ENCODE measurements around the gene SRXN1.
"Not testable (repeated sequence)": the region's sequence is repeated elsewhere in the genome, so short reads cannot be mapped to it uniquely, and the experiment has no call there.

SRXN1 gene

GRCh38 chr20:653110-653589, at the start of gene SRXN1:
Gene SRXN1, minus strand, starts transcription at chr20:653200. Its CDS starts 15 bp downstream, at chr20:653185.
- DNase-seq = peak; percentile 12

DNA sequence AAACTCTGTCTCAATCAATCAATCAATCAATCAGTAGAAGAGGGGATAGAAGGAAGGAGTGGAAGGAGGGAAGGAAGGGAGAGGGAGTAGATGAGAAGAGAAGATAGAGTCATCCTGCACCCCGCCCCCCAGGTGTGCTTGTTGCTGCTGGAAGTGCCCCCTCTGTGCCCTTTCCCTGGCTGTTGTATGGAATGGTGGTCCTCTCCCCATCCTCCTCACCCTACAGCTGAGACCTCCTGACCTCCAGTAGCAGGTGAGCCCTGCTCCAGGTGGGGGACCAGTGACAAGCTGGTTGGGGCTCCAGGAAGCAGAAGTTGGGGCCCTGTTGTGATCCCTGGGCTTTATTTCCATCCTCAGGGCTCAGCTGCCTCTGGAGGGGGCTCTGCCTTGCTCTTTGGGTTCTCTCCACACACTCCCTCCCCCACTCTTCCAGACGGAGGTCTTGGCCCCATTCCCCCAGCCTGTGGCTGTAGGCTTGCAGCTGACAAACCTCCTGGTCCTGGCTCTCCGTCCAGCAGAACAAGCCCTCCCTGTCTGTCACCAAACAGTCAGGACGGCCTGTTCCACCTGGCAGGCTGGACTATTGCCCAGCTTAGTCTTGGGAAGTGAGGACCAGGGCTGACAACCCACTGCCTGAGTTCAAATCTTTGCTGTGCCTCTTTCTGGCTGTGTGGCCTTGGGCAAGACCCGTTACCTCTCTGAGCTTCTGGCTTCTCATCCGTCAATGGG, 48.6 kb upstream of the SRXN1 start:
- DNase-seq = no peak

GRCh38 chr20:699811-700338, 46.9 kb upstream of the SRXN1 start:
- no peak for DNase-seq

DNA sequence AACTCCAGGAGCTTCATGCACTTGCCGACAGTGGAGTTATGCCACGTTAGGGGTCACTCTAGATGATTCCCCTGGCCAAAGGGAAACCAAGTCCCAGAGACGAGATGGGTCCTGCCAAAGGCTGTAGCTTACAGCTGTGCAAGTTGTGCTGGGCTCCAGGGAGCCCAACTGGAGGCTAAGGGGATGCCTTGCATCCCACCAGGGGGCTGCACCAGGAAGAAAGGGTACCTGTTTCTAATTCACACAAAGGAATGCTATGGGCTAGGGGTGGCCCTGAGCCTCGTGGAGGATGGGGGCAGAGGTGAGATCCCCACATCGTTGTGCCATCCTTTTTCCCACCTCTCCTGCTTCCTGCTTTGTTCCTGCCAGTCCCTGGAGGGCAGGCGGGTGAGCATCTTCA, 46.3 kb upstream of the SRXN1 start:
- DNase-seq = no peak

- no peak for DNase-seq
These were observed 45.3 kb upstream of the SRXN1 start for GRCh38 chr20:698276-698675.

DNA sequence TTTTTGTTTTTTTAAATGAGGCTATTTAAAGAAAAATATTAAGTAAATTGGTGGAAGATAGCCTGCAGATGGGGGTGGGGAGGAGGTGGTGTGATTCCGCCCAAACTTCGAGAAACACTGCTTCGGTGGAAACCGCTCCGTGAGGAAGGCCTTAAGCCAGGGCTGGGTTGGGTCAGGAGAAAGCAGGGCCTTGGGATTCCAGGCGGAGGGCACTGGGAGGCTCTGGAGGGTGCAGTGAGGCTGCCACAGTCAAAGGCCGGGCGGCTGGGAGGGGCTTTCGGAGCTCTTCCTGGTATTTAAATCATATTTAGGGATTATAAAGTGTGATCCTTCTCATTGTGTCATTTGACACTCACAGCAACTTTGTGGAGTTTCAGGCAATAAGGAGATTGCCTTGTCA, 44.8 kb upstream of the SRXN1 start:
- DNase-seq = no peak

- DNase-seq = no peak
These were observed 42.3 kb upstream of the SRXN1 start for GRCh38 chr20:695165-695866.

DNA sequence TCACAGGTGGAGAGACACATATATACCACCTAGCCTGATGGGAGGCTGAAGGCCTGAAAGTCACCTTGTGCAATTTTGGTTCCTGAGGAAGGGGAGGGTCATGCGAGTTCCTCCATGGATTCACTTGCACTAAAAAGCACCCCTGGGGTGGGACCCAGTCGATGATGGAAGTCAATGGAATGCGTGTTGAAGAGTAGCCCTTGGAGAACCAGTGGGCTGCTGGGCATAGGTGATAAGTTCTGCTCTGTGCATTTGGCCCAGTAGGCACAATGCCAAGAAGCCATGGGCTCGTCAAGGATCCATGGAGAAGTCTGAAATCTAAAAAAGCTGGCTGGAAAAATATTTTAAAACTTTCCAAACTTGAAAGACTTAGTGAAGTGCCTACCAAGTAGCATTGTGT, 41.5 kb upstream of the SRXN1 start:
- no peak for DNase-seq

DNA sequence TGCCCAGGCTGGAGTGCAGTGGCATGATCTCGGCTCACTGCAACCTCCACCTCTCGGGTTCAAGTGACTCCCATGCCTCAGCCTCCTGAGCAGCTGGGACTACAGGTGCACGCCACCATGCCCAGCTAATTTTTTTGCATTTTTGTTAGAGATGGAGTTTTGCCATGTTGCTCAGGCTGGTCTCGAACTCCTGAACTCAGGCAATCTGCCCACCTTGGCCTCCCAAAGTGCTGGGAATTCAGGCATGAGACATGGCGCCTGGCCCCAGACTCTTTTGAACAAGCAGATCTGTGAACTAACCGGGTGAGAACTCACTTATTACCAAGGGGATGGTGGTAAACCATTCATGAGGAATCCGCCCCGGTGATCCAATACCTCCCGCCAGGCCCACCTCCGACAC, 40.8 kb upstream of the SRXN1 start:
- DNase-seq = not testable (repeated sequence)

GRCh38 chr20:692044-692443, 39.0 kb upstream of the SRXN1 start:
- DNase-seq = no peak

GRCh38 chr20:689947-690346, 36.9 kb upstream of the SRXN1 start:
- DNase-seq = no peak

DNA sequence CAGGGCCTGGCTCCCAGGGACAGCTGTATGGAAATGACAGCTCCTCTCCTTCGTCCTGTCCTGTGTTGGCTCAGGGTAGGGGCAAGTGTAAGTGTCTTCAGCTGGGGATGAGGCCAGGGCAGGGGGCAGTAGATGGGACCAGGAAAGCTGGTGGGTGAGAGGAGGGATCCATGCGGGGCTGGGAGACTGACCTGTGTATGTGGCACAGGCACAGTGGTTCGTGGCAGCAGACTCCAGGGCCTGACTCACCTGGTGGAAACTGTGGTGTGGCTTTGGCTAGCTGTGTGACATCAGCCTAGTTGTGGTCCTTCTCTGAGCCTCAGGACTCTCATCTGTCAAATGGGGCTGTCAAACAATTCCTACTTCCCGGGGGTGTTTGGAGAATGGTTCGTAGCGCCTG, 36.3 kb upstream of the SRXN1 start:
- DNase-seq = no peak

- no peak for DNase-seq
These were observed 35.8 kb upstream of the SRXN1 start for GRCh38 chr20:688809-689212.

DNA sequence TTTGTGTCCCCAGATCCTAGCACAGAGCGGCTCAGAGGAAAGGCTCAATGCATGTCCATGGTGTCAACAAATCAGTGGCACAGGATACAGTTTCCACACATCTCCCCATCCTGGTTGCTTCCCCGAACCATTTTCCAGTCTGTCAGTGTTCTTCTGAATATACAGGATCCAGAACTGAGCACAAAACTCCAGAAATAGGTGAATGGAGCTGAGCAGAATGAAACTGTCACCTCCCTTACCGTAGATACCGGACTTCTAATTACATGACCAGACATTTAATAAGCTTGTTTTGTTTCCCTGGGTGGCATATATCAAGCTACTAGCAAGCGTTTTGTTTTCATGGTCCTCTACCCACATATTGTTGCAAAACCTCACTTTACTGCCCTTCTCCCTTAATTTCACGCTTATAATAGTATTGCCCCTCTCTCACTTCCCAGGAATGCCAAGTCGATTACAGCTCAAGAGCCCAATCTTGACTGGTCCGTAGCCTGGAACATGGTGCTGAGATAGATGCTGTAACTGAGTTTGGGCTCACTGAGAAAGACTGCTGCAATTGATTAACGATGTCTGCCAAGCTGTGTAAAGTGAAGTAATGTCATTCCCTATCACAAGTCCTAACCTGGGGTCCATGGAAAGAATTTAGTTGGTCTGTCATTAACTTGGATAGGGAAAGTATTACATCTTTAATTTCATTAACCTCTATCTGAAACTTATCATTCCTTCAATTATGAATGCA, 34.6 kb upstream of the SRXN1 start:
- DNase-seq = no peak

DNA sequence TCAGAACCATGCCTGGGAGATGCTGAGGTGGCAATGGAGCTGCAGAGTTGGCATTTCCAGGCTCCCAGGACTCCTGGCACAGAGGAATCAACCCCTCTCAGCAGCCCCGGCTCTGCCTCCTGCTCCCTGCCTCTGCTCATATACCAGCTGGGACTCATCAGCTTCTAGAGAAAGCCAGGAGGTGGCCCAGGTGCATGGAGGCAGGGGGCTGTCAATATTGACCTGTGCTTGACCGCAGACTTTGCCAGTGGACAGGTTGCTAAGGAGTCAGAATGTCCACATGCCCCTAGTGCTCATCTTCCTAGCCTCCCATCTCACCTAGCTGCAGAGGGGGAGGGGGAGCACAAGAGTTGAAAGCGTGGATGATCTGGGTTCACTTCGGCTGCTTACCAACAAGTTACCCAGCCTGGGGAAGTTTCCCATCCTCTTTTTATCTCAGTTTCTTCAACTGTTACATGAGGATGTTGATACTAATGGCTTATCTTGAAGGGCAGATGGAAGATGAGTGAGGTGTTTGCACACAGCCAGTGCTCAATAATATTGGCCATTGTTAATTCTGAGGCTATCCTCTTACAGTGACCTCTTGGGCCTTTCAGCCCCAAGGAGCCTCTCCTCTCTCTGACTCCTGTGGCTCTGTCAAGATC, 31.8 kb upstream of the SRXN1 start:
- DNase-seq = no peak

GRCh38 chr20:682123-682522, 29.1 kb upstream of the SRXN1 start:
- DNase-seq = no peak

DNA sequence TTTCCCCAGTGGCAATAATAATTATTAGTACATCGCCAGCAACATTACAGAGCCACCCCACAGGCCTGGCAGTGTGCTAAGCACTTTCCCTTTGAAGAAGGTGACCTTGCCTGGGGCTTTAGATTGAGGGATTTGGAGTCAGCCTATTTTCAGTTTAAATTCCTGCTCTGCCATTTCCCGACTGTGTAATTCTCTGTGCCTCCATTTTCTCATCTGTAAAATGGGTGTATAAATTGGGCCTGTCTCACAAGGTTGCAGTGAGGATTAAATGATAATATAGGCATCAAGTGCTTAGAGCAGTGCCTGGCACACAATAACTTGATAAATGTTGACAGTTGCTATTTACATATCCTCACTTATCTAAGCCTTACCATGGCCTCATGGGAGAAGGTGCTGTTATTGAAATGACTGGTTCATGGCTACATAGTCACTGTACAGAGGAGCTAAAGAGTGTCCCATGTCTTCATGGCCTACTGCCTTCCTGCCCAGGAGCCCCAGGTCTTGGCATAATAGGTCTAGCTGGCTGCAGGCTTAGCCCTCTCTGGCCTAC, 27.7 kb upstream of the SRXN1 start:
- no peak for DNase-seq

DNA sequence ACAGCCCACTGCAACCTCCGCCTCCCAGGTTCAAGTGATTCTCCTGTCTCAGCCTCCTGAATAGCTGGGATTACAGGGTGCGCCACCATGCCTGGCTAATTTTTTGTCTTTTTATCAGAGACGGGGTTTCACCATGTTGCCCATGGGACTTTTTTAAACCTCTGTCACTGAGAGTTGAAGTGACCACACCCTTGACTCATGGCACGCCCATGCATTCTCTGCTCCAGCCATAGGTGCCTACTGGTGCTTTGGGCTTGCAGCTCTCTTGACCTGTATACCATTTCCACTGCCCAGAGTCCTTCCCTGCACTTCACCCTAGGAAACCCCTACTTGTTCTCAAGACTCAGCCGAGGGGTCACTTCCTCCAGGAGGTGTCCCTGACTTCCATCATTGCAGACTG, 25.0 kb upstream of the SRXN1 start:
- no peak for DNase-seq

DNA sequence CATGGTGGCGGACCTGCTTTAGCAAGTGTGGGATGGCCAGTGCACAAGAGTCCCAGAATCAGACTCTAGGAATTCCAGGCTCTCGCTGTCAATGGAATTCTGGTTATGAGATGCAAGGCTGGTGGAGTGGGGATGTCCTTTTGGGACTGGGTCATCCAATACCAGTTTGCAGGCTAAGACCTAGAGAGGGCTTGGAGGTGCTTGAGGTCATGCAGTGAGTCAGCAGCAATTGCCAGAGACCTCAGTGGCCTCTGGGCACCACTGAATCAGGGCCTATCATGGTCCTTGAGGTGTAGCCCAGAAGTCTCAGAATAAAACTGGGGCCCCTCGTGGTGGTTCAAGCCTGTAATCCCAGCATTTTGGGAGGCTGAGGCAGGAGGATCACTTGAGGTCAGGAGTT, 24.0 kb upstream of the SRXN1 start:
- DNase-seq = no peak

GRCh38 chr20:676315-676937, 23.4 kb upstream of the SRXN1 start:
- DNase-seq = peak; percentile 22

DNA sequence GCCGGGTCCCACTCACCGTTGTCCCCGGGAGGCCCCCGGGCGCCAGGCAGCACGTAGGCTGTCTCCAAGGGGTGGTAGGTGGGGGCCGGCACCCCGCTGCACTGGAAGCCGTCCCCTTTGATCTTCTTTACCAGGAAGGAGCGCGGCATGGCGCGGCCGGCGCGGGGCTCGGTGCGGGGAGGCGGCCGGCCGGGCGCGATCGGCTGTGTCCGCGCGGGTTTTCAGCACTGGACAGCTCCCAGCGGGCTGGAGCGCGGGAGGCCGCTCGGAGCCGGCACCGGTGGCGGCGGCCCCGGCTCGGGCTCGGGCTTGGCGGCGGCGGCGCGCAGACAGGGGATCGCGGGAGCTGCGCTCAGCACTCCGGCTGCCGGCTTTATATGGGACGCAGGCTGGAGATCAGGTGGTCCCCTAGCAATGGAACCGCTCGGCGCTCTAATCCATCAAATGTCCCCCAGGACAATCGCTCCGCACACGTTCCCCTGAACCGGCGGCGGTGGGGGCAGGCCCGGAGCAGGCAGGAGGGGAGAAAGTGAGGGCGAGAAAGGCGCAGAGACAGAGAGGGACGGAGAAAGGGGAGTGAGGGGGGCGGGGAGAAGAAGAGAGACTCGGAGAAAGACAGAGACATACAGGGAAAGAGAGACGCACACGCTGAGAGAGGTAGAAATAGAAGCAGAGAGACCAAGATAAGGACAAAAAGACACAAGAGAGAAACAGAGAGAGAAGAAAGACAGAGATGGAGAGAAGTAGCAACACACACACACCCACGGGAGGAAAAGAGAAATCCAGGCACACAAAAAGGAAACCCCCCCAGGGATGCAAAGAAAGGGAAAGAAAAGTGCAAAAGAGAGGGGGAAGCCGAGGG, 22.7 kb upstream of the SRXN1 start, which contains the start of gene SCRT2:
Gene SCRT2, minus strand, starts transcription at position 350 of the 862 bp plus-strand sequence. Its CDS starts 201 bp downstream, at position 149.
- DNase-seq = peak; percentile 30

All from NCI-H1694 (cell line).